Endothelial cell (in vitro differentiated cells): ENCODE data around the gene DOCK4. TPM values are rescaled to one million over a fixed set of nuclear protein-coding genes. Genes with fewer than 3 reads are reported as not detected.

Source experiments
- DNase-seq: peaks from one replicate; pipeline ENCODE4 v3.0.0; 2021; ENCODE audit warnings: low spot score
- H3K27ac Mint-ChIP-seq: one replicate; pipeline ENCODE4 v1.8.0; 2021; ENCODE audit warnings: mixed read lengths, inconsistent platforms; ENCODE audit not compliant: unreplicated experiment
- H3K27me3 Mint-ChIP-seq: one replicate; pipeline ENCODE4 v1.8.0; 2021; ENCODE audit warnings: mild to moderate bottlenecking, moderate library complexity, mixed read lengths, inconsistent platforms; ENCODE audit not compliant: unreplicated experiment
- H3K36me3 Mint-ChIP-seq: one replicate; pipeline ENCODE4 v1.8.0; 2021; ENCODE audit warnings: mild to moderate bottlenecking, low read depth, mixed read lengths, inconsistent platforms; ENCODE audit not compliant: unreplicated experiment
- H3K4me1 Mint-ChIP-seq: one replicate; pipeline ENCODE4 v1.8.0; 2021; ENCODE audit warnings: mild to moderate bottlenecking, mixed read lengths, inconsistent platforms; ENCODE audit not compliant: unreplicated experiment
- H3K4me3 Mint-ChIP-seq: one replicate; pipeline ENCODE4 v1.8.0; 2021; ENCODE audit warnings: mild to moderate bottlenecking, mixed read lengths, inconsistent platforms; ENCODE audit not compliant: unreplicated experiment
- H3K9me3 Mint-ChIP-seq: one replicate; pipeline ENCODE4 v1.8.0; 2021; ENCODE audit warnings: mixed read lengths, inconsistent platforms; ENCODE audit not compliant: unreplicated experiment
- CTCF ChIP-seq: fragments of 200-600 bp; sonication (generic); IDR thresholded peaks from one replicate; pipeline ENCODE4 v1.5.0; 2021; ENCODE audit warnings: antibody characterized with exemption; ENCODE audit not compliant: unreplicated experiment
- total RNA-seq: library from RNA; stranded (reverse); fragmentation: NEBNext Ultra II Directional; extraction: Animal tissue kit (Norgen Biotek cat#: 25700); gene quantifications from one replicate; pipeline ENCODE4 v1.2.1, GENCODE V29; 2021; ENCODE audit not compliant: unreplicated experiment

DOCK4 gene
- total RNA-seq, 1 donor from 2014 or later = 99.2 TPM

- no peak for DNase-seq
- H3K27me3 Mint-ChIP-seq = peaks cover 3% of the 10 kb centered on the region
- H3K9me3 Mint-ChIP-seq = no peaks in the 10 kb centered on the region
- TF ChIP-seq CTCF = no peak
- peaks cover 12% of the 10 kb centered on the region for H3K36me3 Mint-ChIP-seq
- peaks cover 18% of the 10 kb centered on the region for H3K4me1 Mint-ChIP-seq
- no peak overlapping the region for H3K4me3 Mint-ChIP-seq
- H3K27ac Mint-ChIP-seq = no peak overlapping the region
Observed at GRCh38 chr7:112115880-112116279, 90.3 kb downstream of the DOCK4 start.

GRCh38 chr7:112113913-112114575 lies 92.2 kb downstream of the DOCK4 start:
- H3K27ac Mint-ChIP-seq = no peak overlapping the region
- no peak for DNase-seq

GRCh38 chr7:112112822-112113255 lies 93.4 kb downstream of the DOCK4 start:
- H3K4me3 Mint-ChIP-seq = no peak overlapping the region
- peaks cover 12% of the 10 kb centered on the region for H3K36me3 Mint-ChIP-seq
- peak overlapping the region; percentile 34 for H3K27ac Mint-ChIP-seq
- peaks cover 26% of the 10 kb centered on the region for H3K4me1 Mint-ChIP-seq
- H3K9me3 Mint-ChIP-seq = no peaks in the 10 kb centered on the region
- DNase-seq = no peak
- no peak for TF ChIP-seq CTCF
- H3K27me3 Mint-ChIP-seq = peaks cover 1% of the 10 kb centered on the region

More at GRCh38 chr7:112113913-112114575, 92.2 kb downstream of the DOCK4 start:
- H3K27me3 Mint-ChIP-seq = peaks cover 3% of the 10 kb centered on the region
- H3K9me3 Mint-ChIP-seq = no peaks in the 10 kb centered on the region
- no peak overlapping the region for H3K4me3 Mint-ChIP-seq
- TF ChIP-seq CTCF = no peak
- peaks cover 22% of the 10 kb centered on the region for H3K4me1 Mint-ChIP-seq
- H3K36me3 Mint-ChIP-seq = peaks cover 12% of the 10 kb centered on the region

- H3K27ac Mint-ChIP-seq = no peak overlapping the region
- no peak for DNase-seq
- H3K9me3 Mint-ChIP-seq = no peaks in the 10 kb centered on the region
- peaks cover 1% of the 10 kb centered on the region for H3K27me3 Mint-ChIP-seq
- H3K36me3 Mint-ChIP-seq = peaks cover 12% of the 10 kb centered on the region
- no peak overlapping the region for H3K4me3 Mint-ChIP-seq
- no peak for TF ChIP-seq CTCF
- H3K4me1 Mint-ChIP-seq = peaks cover 48% of the 10 kb centered on the region
Observed at GRCh38 chr7:112110651-112111050, 95.5 kb downstream of the DOCK4 start.

- Mint-ChIP-seq H3K4me1 (peaks cover 50% of the 10 kb centered on the region), H3K36me3 (peaks cover 12% of the 10 kb centered on the region), H3K9me3 (no peaks in the 10 kb centered on the region), H3K27me3 (no peaks in the 10 kb centered on the region), H3K4me3 (no peak overlapping the region), H3K27ac (no peak overlapping the region)
- no peak for TF ChIP-seq CTCF
- no peak for DNase-seq
Observed at GRCh38 chr7:112110175-112110574, 96.0 kb downstream of the DOCK4 start.
